Measurements from ENCODE around the gene FAM161A.

The FAM161A gene

GRCh38 chr2:61785583-61785982 lies 68.3 kb downstream of the FAM161A start:
- no peak for DNase-seq (ENCODE audit: low read depth)

GRCh38 chr2:61784643-61785042 lies 69.2 kb downstream of the FAM161A start:
- DNase-seq (ENCODE audit: low read depth), result no peak

GRCh38 chr2:61775956-61776570 lies 77.8 kb downstream of the FAM161A start:
- no peak for DNase-seq (ENCODE audit: low read depth)
